Central memory CD8-positive, alpha-beta T cell (primary cell): ENCODE results near the gene C11orf42.

Source experiments
- ATAC-seq: fragments of 150-1000 bp; cut with Tn5 transposase; replicated peaks from 2 replicates; pipeline ENCODE4 v1.10.0; 2022; ENCODE audit warnings: mild to moderate bottlenecking, moderate FRiP score, moderate number of reproducible peaks; ENCODE audit not compliant: poor library complexity, severe bottlenecking; ENCODE audit errors: extremely low read depth
- DNase-seq, 2 donors: peaks; one replicate each; pipeline ENCODE4 v3.0.0; 2021; ENCODE audit warnings: low spot score in 2 of 2
- H3K27ac Mint-ChIP-seq: one replicate; pipeline ENCODE4 v1.8.0; 2022; ENCODE audit warnings: low read depth, mild to moderate bottlenecking, moderate library complexity, mixed read lengths
- H3K27me3 Mint-ChIP-seq: one replicate; pipeline ENCODE4 v1.8.0; 2022; ENCODE audit warnings: mixed read lengths
- H3K36me3 Mint-ChIP-seq: one replicate; pipeline ENCODE4 v1.8.0; 2022; ENCODE audit warnings: mild to moderate bottlenecking, moderate library complexity, mixed read lengths; ENCODE audit not compliant: insufficient read depth
- H3K4me1 Mint-ChIP-seq: one replicate; pipeline ENCODE4 v1.8.0; 2022; ENCODE audit warnings: mixed read lengths
- H3K4me3 Mint-ChIP-seq: one replicate; pipeline ENCODE4 v1.8.0; 2022; ENCODE audit warnings: mild to moderate bottlenecking, moderate library complexity, mixed read lengths
- H3K9me3 Mint-ChIP-seq: one replicate; pipeline ENCODE4 v1.8.0; 2022; ENCODE audit warnings: mixed read lengths

C11orf42 gene

DNA sequence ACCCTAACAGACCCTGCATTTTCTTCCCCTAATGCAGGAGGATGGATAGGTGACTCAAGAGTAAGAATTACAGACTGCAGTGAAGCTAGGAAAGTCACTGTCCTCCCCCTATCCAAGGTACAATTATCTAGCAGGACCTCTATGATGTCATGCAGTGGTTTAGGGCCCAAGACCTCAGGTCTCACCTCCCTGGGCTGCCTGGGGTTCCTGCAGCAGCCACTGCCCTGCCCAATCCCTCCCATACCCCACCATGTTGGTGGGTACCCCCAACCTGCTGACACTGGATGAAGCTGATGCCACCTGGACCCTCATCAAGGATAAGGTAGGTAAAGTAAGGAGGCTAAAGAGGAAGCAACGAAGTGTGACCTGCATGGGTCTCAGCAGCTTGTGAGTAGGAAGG is at the start of gene C11orf42:
Gene C11orf42, plus strand, starts transcription at position 192 of the 400 bp plus-strand sequence. Its CDS starts 59 bp downstream, at position 251.
- no peaks in the 10 kb centered on the region for H3K27me3 Mint-ChIP-seq
- H3K4me3 Mint-ChIP-seq = no peak within 1 kb of the TSS
- no peak within 1 kb of the TSS for H3K27ac Mint-ChIP-seq
- H3K9me3 Mint-ChIP-seq = peaks cover 4% of the 10 kb centered on the region
- ATAC-seq = no peak
- H3K36me3 Mint-ChIP-seq = peaks cover 11% of the 10 kb centered on the region
- peaks cover 53% of the 10 kb centered on the region for H3K4me1 Mint-ChIP-seq
- DNase-seq = no peak

DNA sequence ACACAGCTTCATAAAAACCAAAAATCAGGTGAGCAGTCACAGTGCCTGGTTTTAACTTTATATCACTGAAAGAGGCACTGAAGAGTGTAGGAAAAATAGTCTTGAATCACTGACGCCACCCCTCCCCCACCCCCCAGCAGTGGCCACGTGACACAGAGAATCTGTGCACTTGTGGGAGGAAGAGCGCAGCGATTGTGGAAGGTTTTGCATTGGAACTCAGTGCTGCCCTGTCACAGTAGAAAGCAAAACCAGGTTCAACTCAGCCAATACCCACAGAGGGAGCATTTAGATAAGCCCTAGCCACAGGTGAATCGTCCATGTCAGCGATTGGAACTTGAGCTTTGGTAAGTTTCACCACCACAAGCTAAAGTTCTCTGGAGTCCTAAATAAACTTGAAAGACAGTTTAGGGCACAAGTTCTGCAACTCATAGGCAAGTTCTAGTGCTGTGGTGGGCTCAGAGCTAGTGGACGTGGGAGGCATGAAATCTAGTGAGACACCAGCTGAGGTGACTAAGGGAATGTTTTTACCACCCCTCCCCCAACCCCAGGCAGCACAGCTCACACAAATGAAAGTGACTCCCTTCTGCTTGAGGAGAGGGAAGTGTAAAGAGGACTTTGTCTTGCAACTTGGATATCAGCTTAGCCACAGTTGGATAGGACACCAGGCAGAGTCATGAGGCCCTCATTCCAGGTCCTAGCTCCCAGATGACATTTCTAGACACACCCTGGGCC is 48.6 kb upstream of the C11orf42 start:
- Mint-ChIP-seq H3K4me3 (no peak overlapping the region), H3K27ac (no peak overlapping the region), H3K9me3 (no peaks in the 10 kb centered on the region), H3K36me3 (no peaks in the 10 kb centered on the region), H3K4me1 (no peaks in the 10 kb centered on the region), H3K27me3 (peaks cover 14% of the 10 kb centered on the region)
- DNase-seq (no peak), ATAC-seq (no peak)

DNA sequence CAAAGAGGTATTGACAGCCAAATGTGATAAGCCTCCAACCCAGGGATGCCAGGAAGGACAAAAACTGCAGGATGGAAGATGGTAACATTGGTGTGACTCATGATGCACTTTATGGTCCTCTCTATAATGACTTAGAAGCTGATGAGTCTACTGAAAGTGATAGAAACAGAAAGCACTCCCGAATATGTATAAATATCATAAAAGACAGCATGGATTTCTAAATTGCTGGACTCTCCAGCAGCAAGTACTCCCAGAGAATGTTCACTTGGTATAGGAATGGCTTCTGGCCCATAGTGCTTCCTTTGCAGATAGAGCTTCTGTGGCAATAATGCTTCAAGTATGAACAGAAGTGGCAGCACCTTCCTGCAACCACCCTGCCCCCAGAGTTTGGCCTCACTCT is 35.1 kb upstream of the C11orf42 start, which contains the start of gene OR52B2:
Gene OR52B2, minus strand, starts transcription at position 101 of the 400 bp plus-strand sequence. Its CDS starts 0 bp downstream, at position 101.
- Mint-ChIP-seq H3K27ac (no peak within 1 kb of the TSS), H3K36me3 (no peaks in the 10 kb centered on the region), H3K4me1 (no peaks in the 10 kb centered on the region), H3K27me3 (peaks cover 39% of the 10 kb centered on the region), H3K4me3 (no peak within 1 kb of the TSS), H3K9me3 (no peaks in the 10 kb centered on the region)
- ATAC-seq (no peak), DNase-seq (no peak)

DNA sequence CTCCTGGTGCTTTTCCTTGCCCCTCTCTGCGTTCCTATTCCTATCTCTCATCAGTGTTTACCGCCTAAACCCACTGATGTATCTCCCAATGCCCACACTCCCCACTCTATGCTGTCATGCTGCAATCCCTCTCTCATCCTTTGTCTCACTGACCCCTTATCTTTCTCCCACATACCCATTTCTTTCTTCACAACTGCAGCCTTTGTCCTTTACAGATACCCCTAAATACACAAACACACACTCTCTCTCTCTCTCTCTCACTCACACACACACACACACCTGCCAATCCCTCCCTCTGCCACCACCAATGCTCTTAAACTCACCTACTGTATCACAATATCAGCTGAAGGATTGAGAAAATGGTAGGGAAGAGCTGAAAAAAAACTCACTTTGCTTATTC is 29.9 kb upstream of the C11orf42 start:
- no peak overlapping the region for H3K27ac Mint-ChIP-seq
- no peak for DNase-seq

GRCh38 chr11:6191742-6192141 is 13.6 kb upstream of the C11orf42 start:
- H3K4me1 Mint-ChIP-seq = peaks cover 9% of the 10 kb centered on the region
- no peak for ATAC-seq
- peaks cover 2% of the 10 kb centered on the region for H3K36me3 Mint-ChIP-seq
- H3K9me3 Mint-ChIP-seq = no peaks in the 10 kb centered on the region
- H3K4me3 Mint-ChIP-seq = no peak overlapping the region
- DNase-seq = no peak
- H3K27ac Mint-ChIP-seq = no peak overlapping the region
- H3K27me3 Mint-ChIP-seq = no peaks in the 10 kb centered on the region

More for the DNA sequence above, 29.9 kb upstream of the C11orf42 start:
- peaks cover 7% of the 10 kb centered on the region for H3K9me3 Mint-ChIP-seq
- peaks cover 14% of the 10 kb centered on the region for H3K27me3 Mint-ChIP-seq
- H3K4me3 Mint-ChIP-seq = no peak overlapping the region
- no peaks in the 10 kb centered on the region for H3K36me3 Mint-ChIP-seq
- H3K4me1 Mint-ChIP-seq = peaks cover 12% of the 10 kb centered on the region
- no peak for ATAC-seq

GRCh38 chr11:6194065-6194581 is 11.2 kb upstream of the C11orf42 start:
- H3K4me3 Mint-ChIP-seq = no peak overlapping the region
- H3K27me3 Mint-ChIP-seq = no peaks in the 10 kb centered on the region
- H3K36me3 Mint-ChIP-seq = peaks cover 2% of the 10 kb centered on the region
- peaks cover 20% of the 10 kb centered on the region for H3K4me1 Mint-ChIP-seq
- H3K27ac Mint-ChIP-seq = no peak overlapping the region
- H3K9me3 Mint-ChIP-seq = no peaks in the 10 kb centered on the region
- no peak for DNase-seq
- ATAC-seq = no peak

GRCh38 chr11:6196396-6196795 is 9.0 kb upstream of the C11orf42 start:
- no peaks in the 10 kb centered on the region for H3K27me3 Mint-ChIP-seq
- ATAC-seq = peak; percentile 68
- peak overlapping the region; percentile 8 for H3K4me3 Mint-ChIP-seq
- peaks cover 36% of the 10 kb centered on the region for H3K4me1 Mint-ChIP-seq
- no peak for DNase-seq
- H3K27ac Mint-ChIP-seq = peak overlapping the region; percentile 67
- peaks cover 4% of the 10 kb centered on the region for H3K9me3 Mint-ChIP-seq
- peaks cover 8% of the 10 kb centered on the region for H3K36me3 Mint-ChIP-seq

DNA sequence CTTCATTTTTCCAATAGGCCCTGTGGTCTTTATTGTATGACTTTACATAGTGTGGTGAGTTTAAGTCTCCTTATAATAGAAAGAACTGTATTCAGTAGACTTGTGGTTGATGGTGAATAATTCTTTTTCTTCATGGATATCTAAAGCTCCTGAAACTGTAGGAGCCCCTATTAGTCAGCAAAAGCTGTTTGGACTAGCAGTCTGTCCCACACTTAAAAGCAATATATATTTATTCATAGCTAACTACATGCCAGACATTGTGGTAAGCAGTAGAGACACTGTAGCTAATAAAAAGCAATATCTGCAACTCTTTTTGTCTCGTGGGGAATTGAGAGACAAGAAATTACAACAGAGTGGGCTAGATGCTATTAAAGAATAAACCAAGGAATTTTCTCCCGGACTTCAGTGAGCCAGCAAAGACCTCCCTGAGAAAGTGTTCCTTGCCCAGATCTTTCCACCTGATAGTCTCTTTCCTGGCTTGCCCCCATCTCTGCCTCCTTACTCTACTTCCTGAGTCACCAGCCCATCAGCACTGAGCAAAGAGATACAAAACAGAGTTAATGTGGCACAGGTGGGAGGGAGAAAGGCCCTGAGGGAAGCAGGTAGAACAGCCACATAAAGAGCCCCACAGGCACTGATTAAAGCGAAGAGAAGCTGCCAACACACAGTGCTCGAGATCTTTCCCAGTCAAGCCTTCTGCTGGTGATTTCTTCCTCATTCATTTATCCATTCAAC is 7.7 kb upstream of the C11orf42 start:
- Mint-ChIP-seq H3K27me3 (no peaks in the 10 kb centered on the region), H3K4me3 (no peak overlapping the region), H3K27ac (no peak overlapping the region), H3K9me3 (peaks cover 4% of the 10 kb centered on the region), H3K36me3 (peaks cover 6% of the 10 kb centered on the region), H3K4me1 (peaks cover 47% of the 10 kb centered on the region)
- DNase-seq = no peak
- ATAC-seq = no peak

DNA sequence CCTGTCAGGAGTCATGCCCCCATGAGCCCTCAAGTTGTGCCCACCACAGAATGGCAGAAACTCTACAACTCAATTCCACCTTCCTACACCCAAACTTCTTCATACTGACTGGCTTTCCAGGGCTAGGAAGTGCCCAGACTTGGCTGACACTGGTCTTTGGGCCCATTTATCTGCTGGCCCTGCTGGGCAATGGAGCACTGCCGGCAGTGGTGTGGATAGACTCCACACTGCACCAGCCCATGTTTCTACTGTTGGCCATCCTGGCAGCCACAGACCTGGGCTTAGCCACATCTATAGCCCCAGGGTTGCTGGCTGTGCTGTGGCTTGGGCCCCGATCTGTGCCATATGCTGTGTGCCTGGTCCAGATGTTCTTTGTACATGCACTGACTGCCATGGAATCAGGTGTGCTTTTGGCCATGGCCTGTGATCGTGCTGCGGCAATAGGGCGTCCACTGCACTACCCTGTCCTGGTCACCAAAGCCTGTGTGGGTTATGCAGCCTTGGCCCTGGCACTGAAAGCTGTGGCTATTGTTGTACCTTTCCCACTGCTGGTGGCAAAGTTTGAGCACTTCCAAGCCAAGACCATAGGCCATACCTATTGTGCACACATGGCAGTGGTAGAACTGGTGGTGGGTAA is 6.1 kb upstream of the C11orf42 start, which contains the start of gene OR52W1:
Gene OR52W1, plus strand, starts transcription at position 51 of the 637 bp plus-strand sequence. Its CDS starts 0 bp downstream, at position 51.
- ATAC-seq (no peak), DNase-seq (no peak)
- Mint-ChIP-seq H3K27me3 (no peaks in the 10 kb centered on the region), H3K36me3 (peaks cover 8% of the 10 kb centered on the region), H3K9me3 (peaks cover 4% of the 10 kb centered on the region), H3K27ac (peak within 1 kb of the TSS; percentile 86), H3K4me3 (no peak within 1 kb of the TSS), H3K4me1 (peaks cover 64% of the 10 kb centered on the region)

GRCh38 chr11:6200975-6201374 is 4.4 kb upstream of the C11orf42 start:
- Mint-ChIP-seq H3K36me3 (peaks cover 8% of the 10 kb centered on the region), H3K9me3 (peaks cover 4% of the 10 kb centered on the region), H3K4me3 (peak overlapping the region; percentile 42), H3K27me3 (no peaks in the 10 kb centered on the region), H3K27ac (peak overlapping the region; percentile 86), H3K4me1 (peaks cover 77% of the 10 kb centered on the region)
- ATAC-seq (peak; percentile 64), DNase-seq (no peak)

GRCh38 chr11:6201481-6201880 is 3.9 kb upstream of the C11orf42 start:
- Mint-ChIP-seq H3K9me3 (peaks cover 4% of the 10 kb centered on the region), H3K4me3 (peak overlapping the region; percentile 42), H3K36me3 (peaks cover 10% of the 10 kb centered on the region)

GRCh38 chr11:6202041-6202440 is 3.3 kb upstream of the C11orf42 start:
- Mint-ChIP-seq H3K27ac (peak overlapping the region; percentile 86), H3K4me3 (no peak overlapping the region), H3K9me3 (peaks cover 4% of the 10 kb centered on the region), H3K36me3 (peaks cover 10% of the 10 kb centered on the region), H3K4me1 (peaks cover 69% of the 10 kb centered on the region), H3K27me3 (no peaks in the 10 kb centered on the region)
- ATAC-seq (no peak), DNase-seq (no peak)

More at GRCh38 chr11:6201481-6201880, 3.9 kb upstream of the C11orf42 start:
- peaks cover 72% of the 10 kb centered on the region for H3K4me1 Mint-ChIP-seq
- DNase-seq (no peak), ATAC-seq (peak; percentile 66)
- peak overlapping the region; percentile 86 for H3K27ac Mint-ChIP-seq
- no peaks in the 10 kb centered on the region for H3K27me3 Mint-ChIP-seq
